Esophagus muscularis mucosa (tissue), 4 donors: Measurements from ENCODE around the gene TPPP.

Source experiments
- CTCF ChIP-seq, 3 experiments: fragments of 200-600 bp in 2 of 3; fragments of 450-650 bp in 1 of 3; sonication (generic) in 2 of 3; IDR thresholded peaks; one replicate each; pipeline ENCODE4 v1.5.1; 2017 to 2019; ENCODE audit warnings: antibody characterized with exemption in 3 of 3, mild to moderate bottlenecking in 2 of 3, moderate library complexity in 1 of 3
- EP300 ChIP-seq: sonication (generic); formaldehyde crosslinking; IDR thresholded peaks from one replicate; pipeline ENCODE4 v1.6.1; 2017; ENCODE audit warnings: antibody characterized with exemption
- POLR2A ChIP-seq: fragments of 450-650 bp; IDR thresholded peaks from one replicate; pipeline ENCODE4 v1.6.1; 2017; ENCODE audit warnings: antibody characterized with exemption, moderate library complexity, mild to moderate bottlenecking, low read depth
- POLR2AphosphoS5 ChIP-seq, 2 donors: sonication (generic); formaldehyde crosslinking; IDR thresholded peaks; one replicate each; pipeline ENCODE4 v1.6.1; 2017; ENCODE audit warnings: antibody characterized with exemption in 2 of 2

DNA sequence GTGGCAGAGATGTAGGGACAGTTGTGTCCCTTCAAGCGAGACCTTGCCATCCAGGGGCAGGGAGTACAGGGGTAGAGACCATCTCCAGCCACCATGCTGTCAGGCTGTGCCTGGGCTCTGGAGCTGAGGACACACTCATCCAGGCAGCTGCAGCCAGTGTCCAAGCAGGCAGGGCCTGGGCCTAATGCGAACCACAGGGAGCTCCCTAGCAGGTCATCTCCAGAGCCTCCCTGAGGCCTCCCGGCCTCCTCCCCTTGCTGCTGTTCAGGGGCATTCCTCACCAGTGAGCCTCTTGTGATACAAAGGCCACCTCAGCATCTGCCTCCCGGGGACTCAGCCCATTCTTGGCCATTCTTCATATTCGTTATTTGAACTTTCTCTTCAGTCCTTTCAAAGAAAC, 35.0 kb downstream of the TPPP start:
- TF ChIP-seq CTCF (IDR thresholded peaks at IDR 0.05) (no peak), POLR2AphosphoS5 (IDR thresholded peaks at IDR 0.05) (no peak), POLR2A (no peak), EP300 (no peak)
